Measurements from ENCODE around the gene IFNL2. TPM values are rescaled to one million over a fixed set of nuclear protein-coding genes. Genes with fewer than 3 reads are reported as not detected.

IFNL2 gene
- total and polyA plus RNA-seq, 2 donors: not detected

Other genes starting within 250 kb of the IFNL2 start
- gene FBXO27, start 235.8 kb upstream of the IFNL2 start, total RNA-seq: 2.9 TPM
- gene FBXO27, start 235.8 kb upstream of the IFNL2 start, polyA plus RNA-seq: 8.8 TPM
- 0.11 TPM for gene ACP7, start 184.0 kb upstream of the IFNL2 start, total RNA-seq
- 0.05 TPM for gene ACP7, start 184.0 kb upstream of the IFNL2 start, polyA plus RNA-seq
- gene PAK4, start 142.6 kb upstream of the IFNL2 start, total RNA-seq: 7.8 TPM
- gene PAK4, start 142.6 kb upstream of the IFNL2 start, polyA plus RNA-seq: 33.1 TPM
- gene NCCRP1, start 71.4 kb upstream of the IFNL2 start, total RNA-seq: 1.1 TPM
- 0.38 TPM for gene NCCRP1, start 71.4 kb upstream of the IFNL2 start, polyA plus RNA-seq
- not detected for gene SYCN, start 64.1 kb upstream of the IFNL2 start, total RNA-seq
- gene SYCN, start 64.1 kb upstream of the IFNL2 start, polyA plus RNA-seq: not detected
- gene IFNL3, start 23.4 kb upstream of the IFNL2 start, total RNA-seq: not detected
- gene IFNL3, start 23.4 kb upstream of the IFNL2 start, polyA plus RNA-seq: not detected
- not detected for gene IFNL4, start 19.5 kb upstream of the IFNL2 start, total RNA-seq
- gene IFNL4, start 19.5 kb upstream of the IFNL2 start, polyA plus RNA-seq: not detected
- gene IFNL1, start 28.0 kb downstream of the IFNL2 start, total RNA-seq: not detected
- gene IFNL1, start 28.0 kb downstream of the IFNL2 start, polyA plus RNA-seq: not detected
- gene LRFN1, start 52.5 kb downstream of the IFNL2 start, total RNA-seq: 0.48 TPM
- gene LRFN1, start 52.5 kb downstream of the IFNL2 start, polyA plus RNA-seq: 1.7 TPM
- 12.3 TPM for gene GMFG, start 67.6 kb downstream of the IFNL2 start, total RNA-seq
- gene GMFG, start 67.6 kb downstream of the IFNL2 start, polyA plus RNA-seq: 34.3 TPM
- gene SAMD4B, start 74.0 kb downstream of the IFNL2 start, total RNA-seq: 37.3 TPM
- 118 TPM for gene SAMD4B, start 74.0 kb downstream of the IFNL2 start, polyA plus RNA-seq
- gene PAF1, start 122.7 kb downstream of the IFNL2 start, total RNA-seq: 11.7 TPM
- 52.8 TPM for gene PAF1, start 122.7 kb downstream of the IFNL2 start, polyA plus RNA-seq
- 14.8 TPM for gene MED29, start 123.0 kb downstream of the IFNL2 start, total RNA-seq
- gene MED29, start 123.0 kb downstream of the IFNL2 start, polyA plus RNA-seq: 50.0 TPM
- 13.0 TPM for gene ZFP36, start 138.5 kb downstream of the IFNL2 start, total RNA-seq
- 759 TPM for gene ZFP36, start 138.5 kb downstream of the IFNL2 start, polyA plus RNA-seq
- gene PLEKHG2, start 144.3 kb downstream of the IFNL2 start, total RNA-seq: 28.9 TPM
- gene PLEKHG2, start 144.3 kb downstream of the IFNL2 start, polyA plus RNA-seq: 30.5 TPM
- 27.7 TPM for gene RPS16, start 167.6 kb downstream of the IFNL2 start, total RNA-seq
- 3,259 TPM for gene RPS16, start 167.6 kb downstream of the IFNL2 start, polyA plus RNA-seq
- gene SUPT5H, start 177.2 kb downstream of the IFNL2 start, total RNA-seq: 24.8 TPM
- gene SUPT5H, start 177.2 kb downstream of the IFNL2 start, polyA plus RNA-seq: 85.8 TPM
- gene TIMM50, start 212.4 kb downstream of the IFNL2 start, total RNA-seq: 24.0 TPM
- gene TIMM50, start 212.4 kb downstream of the IFNL2 start, polyA plus RNA-seq: 52.1 TPM
- not detected for gene DLL3, start 230.6 kb downstream of the IFNL2 start, total RNA-seq
- not detected for gene DLL3, start 230.6 kb downstream of the IFNL2 start, polyA plus RNA-seq
- 0.37 TPM for gene SELENOV, start 246.7 kb downstream of the IFNL2 start, total RNA-seq
- not detected for gene SELENOV, start 246.7 kb downstream of the IFNL2 start, polyA plus RNA-seq

Data from urinary bladder (tissue), 2 donors.